ENCODE results near the gene WWTR1.

WWTR1 gene

GRCh38 chr3:149553781-149554451 lies 103.9 kb downstream of the WWTR1 start:
- TF ChIP-seq, protein P1, sequence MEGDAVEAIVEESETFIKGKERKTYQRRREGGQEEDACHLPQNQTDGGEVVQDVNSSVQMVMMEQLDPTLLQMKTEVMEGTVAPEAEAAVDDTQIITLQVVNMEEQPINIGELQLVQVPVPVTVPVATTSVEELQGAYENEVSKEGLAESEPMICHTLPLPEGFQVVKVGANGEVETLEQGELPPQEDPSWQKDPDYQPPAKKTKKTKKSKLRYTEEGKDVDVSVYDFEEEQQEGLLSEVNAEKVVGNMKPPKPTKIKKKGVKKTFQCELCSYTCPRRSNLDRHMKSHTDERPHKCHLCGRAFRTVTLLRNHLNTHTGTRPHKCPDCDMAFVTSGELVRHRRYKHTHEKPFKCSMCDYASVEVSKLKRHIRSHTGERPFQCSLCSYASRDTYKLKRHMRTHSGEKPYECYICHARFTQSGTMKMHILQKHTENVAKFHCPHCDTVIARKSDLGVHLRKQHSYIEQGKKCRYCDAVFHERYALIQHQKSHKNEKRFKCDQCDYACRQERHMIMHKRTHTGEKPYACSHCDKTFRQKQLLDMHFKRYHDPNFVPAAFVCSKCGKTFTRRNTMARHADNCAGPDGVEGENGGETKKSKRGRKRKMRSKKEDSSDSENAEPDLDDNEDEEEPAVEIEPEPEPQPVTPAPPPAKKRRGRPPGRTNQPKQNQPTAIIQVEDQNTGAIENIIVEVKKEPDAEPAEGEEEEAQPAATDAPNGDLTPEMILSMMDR (conservative IDR thresholded peaks at IDR 0.05; ENCODE audit: low read depth, low read length): no peak
- DNase-seq (ENCODE audit: low read depth): peak; percentile 73
- no peak overlapping the region for H3K4me3 ChIP-seq (ENCODE audit: low read depth, low read length)

DNA sequence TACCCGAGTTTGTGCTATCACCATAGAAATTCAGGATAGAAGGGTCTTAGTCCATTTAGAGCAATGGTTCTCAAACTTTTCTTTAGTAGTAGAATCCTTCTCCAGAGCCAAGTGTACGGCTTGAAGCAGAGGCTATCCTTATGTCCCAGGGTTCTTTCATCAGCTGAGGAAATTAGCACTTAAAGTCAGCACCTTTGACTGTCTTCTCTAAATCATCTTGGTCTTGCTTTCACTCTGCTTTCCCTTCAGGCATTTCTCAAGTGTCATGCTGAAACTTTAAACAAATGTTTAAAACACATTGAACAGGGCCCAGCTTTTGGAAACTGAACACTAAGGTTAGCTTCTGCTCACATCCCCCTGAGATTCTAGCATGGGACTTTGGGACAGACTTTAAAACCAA lies 105.1 kb downstream of the WWTR1 start:
- H3K4me3 ChIP-seq (ENCODE audit: low read depth, low read length): no peak overlapping the region
- no peak for DNase-seq (ENCODE audit: low read depth)
- TF ChIP-seq, protein P1 (conservative IDR thresholded peaks at IDR 0.05; ENCODE audit: low read depth, low read length): no peak

GRCh38 chr3:149551500-149551899 lies 106.3 kb downstream of the WWTR1 start:
- TF ChIP-seq, protein P1 (conservative IDR thresholded peaks at IDR 0.05; ENCODE audit: low read depth, low read length): no peak
- DNase-seq (ENCODE audit: low read depth): no peak
- H3K4me3 ChIP-seq (ENCODE audit: low read depth, low read length): no peak overlapping the region

DNA sequence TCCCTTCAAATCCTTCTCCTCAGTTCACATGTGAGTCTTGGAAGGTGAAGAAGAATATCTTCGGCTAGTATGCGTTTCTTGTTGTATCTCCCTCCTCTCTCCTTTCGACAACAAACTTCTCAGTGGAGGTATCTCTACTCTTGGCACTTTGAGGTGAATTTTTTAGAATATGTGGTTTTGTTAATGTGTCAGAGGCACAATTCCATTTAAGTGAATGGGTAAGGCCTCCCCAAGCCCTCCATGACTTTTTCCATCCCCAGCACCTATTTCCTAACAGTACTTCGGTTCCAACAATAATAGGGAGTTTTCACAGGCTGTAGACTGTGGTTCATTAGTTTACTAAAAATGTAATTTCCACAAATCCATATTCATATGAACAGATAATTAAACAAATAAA lies 109.2 kb downstream of the WWTR1 start:
- no peak for DNase-seq (ENCODE audit: low read depth)
- TF ChIP-seq, protein P1 (conservative IDR thresholded peaks at IDR 0.05; ENCODE audit: low read depth, low read length): no peak
- no peak overlapping the region for H3K4me3 ChIP-seq (ENCODE audit: low read depth, low read length)

- TF ChIP-seq, protein P1 (conservative IDR thresholded peaks at IDR 0.05; ENCODE audit: low read depth, low read length): no peak
- DNase-seq (ENCODE audit: low read depth): peak; percentile 86
- no peak overlapping the region for H3K4me3 ChIP-seq (ENCODE audit: low read depth, low read length)
Observed at GRCh38 chr3:149547954-149548668, 109.7 kb downstream of the WWTR1 start.

GRCh38 chr3:149547413-149547812 lies 110.4 kb downstream of the WWTR1 start:
- no peak for DNase-seq (ENCODE audit: low read depth)
- TF ChIP-seq, protein P1 (conservative IDR thresholded peaks at IDR 0.05; ENCODE audit: low read depth, low read length): no peak
- no peak overlapping the region for H3K4me3 ChIP-seq (ENCODE audit: low read depth, low read length)

GRCh38 chr3:149545049-149545448 lies 112.8 kb downstream of the WWTR1 start:
- no peak overlapping the region for H3K4me3 ChIP-seq (ENCODE audit: low read depth, low read length)
- no peak for DNase-seq (ENCODE audit: low read depth)
- TF ChIP-seq, protein P1 (conservative IDR thresholded peaks at IDR 0.05; ENCODE audit: low read depth, low read length): no peak

All from choroid plexus epithelial cell (primary cell).